Stimulated activated CD4-positive, alpha-beta T cell treated with anti-CD3 and anti-CD28 coated beads, Interleukin-4, amount 100 ng/mL, for 1 hour (primary cell): ENCODE measurements around the gene BRAF.
"Not testable (repeated sequence)": the region's sequence is repeated elsewhere in the genome, so short reads cannot be mapped to it uniquely, and the experiment has no call there.

Source experiments
- DNase-seq: peaks from one replicate; pipeline ENCODE4 v3.0.0-alpha.2; 2020

The BRAF gene

DNA sequence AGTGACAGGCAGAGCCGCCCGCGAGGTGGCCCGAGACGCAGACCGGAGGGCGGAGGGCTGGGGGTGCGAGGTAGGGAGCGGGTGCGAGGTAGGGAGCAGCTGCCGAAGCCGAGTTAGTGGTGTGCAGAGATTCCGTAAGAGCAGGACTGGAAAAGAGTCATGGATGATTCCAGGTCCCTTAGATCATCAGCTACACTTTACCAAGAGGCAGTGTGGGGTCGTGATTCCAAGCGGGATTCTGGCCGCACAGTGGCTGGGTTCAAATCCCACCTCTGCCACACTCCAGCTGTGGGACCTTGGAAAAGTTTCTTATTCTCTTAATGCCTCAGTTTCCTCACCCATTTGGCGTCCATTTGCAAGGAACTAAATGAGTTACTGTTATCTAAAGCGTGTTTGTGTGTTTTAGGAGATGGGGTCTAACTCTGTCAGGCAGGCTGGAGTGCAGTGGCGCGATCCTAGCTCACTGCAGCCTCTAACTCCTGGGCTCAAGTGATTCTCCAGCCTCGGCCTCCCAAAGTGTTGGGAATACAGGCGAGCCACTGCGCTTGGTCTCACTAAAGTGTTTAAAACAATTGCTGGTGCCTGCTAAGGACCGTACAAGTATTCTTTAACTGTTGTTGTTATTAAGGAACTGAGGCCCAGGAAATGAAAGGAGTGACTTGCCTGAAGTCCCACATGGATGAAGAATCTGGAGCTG is 227.1 kb downstream of the BRAF start:
- DNase-seq = no peak

DNA sequence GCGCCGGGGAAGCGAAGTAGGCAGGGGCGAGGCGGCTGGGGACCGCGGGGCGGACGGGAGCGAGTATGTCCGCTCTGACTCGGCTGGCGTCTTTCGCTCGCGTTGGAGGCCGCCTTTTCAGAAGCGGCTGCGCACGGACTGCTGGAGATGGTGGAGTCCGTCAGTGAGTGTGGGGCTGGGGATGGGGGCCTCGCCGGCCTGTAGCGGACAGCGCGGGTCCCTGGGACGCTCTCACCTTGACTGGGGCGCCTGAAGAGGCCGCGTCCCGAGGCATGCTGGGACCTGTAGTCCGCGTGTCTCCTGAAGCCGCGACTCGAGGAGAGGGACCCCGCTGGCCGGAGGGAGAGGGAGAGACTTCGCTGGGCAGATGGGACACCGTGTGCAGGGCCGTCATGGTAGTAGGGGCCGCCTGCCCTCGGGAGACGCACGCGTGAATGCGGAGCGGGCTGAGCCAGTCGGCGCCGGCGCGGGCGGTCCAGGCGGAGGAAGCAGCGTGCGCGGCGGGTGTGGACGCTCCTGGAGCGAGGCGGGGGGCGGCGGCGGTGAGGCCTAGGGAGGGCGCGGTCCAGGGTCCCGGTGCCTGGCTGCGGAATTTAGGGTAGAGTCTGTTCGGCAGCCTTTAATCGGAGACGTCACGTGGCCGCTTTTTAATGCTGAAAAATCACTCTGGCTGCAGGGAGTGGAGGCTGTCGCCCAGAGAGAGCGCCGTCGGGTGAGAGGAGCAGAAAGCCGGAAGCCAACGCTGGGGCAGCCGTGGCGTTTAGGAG is 227.9 kb downstream of the BRAF start, which contains the start of gene NDUFB2:
Gene NDUFB2, plus strand, starts transcription at position 29 of the 767 bp plus-strand sequence. Its CDS starts 37 bp downstream, at position 66.
- DNase-seq = peak; percentile 72

DNA sequence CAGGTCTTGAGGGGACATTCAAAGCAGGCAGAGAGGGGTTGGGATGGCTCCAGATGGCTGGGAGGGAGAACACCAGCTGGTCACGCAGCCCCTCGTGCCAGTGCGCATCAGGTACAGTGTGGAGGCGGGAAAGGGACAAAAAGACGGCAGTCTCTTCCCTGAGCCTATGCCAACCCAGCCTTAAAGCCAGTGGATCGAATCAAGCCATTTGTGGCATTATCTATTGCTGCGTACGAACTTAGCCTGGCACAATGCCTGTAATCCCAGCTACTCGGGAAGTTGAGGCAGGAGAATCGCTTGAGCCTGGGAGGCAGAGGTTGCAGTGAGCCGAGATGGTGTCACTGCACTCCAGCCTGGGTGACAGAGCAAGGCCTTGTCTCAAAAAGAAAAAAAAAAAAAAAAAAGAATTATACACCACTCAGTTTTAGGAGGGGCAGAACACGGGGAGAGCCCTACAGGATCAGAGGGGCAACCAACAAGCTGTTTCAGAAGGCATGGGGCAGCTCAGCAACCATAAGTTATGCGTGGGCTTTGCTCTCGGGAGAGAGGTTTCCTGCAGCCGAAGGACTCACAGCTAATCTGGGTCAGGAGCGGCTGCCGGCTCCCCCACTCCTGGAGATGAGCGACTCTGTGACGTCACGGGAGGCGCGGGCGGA is 228.6 kb downstream of the BRAF start:
- DNase-seq = peak; percentile 96

DNA sequence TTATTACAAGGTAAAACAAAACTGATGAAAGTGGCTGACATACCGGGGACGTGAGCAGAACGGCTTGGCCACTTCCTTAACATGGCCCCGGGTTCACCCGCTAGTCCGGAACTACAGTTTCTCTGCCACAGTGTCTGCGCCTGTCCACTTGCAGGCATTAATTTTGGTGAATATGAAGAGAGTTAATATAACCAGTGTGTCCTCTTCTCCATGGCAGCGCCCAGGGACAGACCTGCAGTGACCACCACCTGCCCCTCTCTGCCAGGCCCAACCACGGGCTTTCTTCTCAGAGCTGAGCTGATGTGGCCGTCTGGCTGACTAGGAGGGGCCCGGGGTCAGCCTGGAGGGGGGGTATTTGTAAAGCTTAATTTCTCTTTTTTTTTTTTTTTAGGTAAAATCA is 229.3 kb downstream of the BRAF start:
- no peak for DNase-seq

DNA sequence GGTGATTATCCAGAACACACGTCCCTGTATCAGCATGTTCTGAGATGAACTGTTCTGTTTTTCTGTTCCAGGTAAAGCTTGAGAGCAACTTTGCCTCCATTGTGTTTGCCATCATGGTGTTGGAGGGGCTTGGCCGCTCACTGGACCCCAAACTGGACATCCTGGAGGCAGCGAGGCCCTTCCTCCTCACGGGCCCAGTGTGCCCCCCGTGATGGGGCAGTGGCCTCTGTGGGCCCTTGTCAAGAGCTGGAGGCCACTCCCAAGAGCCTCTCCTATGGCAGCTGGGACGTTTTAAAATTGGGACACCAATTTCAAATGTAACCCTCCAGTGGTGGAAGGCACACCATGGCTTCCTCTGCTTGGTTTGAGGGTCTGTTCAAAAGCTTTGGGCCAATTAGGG is 230.1 kb downstream of the BRAF start:
- no peak for DNase-seq

DNA sequence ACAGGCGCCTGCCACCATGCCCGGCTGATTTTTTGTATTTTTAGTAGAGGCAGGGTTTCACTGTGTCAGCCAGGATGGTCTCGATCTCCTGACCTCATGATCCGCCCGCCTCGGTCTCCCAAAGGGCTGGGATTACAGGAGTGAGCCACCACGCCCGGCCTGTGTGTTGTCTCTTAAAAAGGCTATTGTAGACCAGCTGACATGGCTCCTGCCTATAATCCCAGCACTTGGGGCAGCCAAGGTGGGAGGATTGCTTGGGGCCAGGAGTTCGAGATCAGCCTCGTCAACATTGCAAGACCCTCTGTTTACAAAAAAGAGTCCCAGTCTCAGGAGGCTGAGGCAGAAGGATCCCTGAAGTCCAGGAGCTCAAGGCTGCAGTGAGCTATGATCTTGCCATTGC is 230.9 kb downstream of the BRAF start:
- DNase-seq = not testable (repeated sequence)

DNA sequence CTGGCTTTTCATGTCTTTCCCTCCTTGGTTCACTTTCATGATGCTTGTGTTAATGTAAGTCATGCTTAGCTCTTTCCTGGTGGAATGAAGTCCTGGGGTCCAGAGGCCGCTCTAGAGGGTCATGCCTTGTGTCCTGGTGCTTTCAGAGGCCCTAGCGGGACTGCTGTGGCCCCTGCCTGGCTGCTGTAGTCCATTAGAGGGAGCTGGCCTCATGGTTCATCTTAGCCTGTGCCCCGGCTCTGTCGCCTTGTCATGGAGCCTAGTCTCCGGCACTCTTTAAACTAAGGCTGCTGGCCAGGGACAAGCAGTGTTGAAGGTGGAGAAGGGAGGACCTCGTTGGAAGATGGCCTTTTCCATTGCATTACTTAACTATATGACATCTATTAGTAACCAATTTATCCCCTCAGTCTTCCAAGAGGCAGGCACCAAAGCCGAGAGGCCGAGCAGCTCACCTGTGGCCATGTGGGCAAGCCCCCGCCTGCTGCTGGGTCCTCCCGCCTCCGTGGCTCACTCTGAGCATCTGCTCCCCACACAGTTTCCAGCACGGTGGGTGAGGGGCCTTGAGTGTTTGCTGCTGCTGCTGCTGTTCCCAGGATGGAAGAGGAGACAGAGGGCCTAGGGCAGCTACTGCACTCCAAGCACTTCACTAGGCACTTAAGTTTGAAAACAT is 233.2 kb downstream of the BRAF start:
- DNase-seq = no peak

DNA sequence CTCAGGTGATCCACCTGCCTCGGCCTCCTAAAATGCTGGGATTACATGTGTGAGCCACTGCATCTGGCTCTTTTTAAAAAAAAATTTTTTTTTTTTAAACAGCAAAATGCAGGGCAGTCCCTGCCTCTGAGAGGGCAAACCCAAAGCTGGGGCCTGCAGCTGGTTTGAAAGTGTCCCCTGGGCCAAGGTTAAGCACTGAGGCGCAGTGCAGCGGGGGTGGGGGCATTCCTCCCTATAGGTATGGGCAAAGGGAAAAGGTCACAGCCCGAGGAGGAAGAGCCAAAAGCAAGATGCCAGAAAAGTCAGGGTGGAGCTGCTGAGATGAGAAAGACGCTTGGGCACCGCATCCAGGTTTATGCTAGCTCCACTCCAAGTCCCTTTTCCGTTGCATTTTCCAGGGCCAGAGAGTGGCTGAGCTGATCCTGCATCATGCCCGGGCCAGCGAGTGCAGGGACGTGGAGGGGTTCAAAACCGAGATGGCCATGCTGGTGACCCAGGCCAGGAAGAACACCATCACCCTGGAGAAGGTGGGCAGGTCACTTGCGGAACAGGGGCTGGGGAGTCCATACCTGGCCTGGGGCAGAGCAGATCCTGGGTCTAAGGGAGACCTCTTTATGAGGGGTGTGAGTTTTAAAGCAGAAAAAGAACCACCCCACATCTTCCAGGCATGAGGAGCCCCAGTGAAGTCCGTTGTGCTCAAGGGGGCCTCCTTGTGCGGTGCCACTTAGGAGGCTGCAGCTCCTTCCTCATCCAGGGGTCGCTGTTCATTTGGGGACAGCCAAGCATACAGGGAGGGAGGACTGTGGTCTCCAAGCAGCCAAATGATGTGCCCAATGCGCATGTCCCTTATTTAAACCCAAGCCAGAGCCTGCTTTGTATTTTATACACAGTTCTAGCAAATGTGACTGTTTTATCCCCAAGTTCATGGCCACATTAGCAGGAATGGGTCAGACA is 235.3 kb downstream of the BRAF start:
- DNase-seq = no peak

DNA sequence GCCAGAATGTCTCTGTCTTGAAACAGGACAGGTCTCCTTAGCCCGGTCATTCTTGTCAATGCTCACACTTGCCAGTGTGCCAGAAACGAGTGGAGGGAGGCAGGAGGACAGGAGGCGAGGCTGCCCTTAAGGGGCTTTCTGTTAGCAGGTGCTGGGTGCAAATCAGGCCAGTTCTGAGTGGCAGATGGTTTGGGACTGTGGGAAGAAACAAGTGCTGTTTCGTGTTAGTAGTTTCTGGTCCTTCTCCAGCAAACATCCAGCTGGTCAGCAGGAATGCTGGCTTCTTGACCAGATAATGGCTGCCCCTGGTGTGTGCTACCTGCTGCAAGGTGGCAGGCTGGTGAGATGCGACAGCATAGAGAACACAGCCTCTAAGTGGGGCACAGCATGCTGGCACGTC is 236.4 kb downstream of the BRAF start:
- DNase-seq = no peak

DNA sequence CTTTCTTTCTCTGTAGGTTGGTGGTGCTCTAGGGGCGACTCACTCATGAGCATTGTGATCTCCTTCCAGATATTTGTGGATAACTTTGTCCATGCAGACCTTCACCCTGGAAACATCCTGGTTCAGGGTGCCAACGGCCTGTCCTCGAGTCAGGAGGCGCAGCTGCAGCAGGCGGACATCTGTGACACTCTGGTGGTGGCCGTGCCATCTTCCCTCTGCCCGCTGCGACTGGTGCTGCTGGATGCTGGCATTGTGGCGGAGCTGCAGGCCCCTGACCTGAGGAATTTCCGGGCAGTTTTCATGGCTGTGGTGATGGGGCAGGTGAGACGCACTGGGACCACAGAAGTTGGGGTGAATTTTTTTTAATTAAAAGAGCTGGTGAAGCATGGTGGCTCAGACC is 237.8 kb downstream of the BRAF start:
- no peak for DNase-seq

DNA sequence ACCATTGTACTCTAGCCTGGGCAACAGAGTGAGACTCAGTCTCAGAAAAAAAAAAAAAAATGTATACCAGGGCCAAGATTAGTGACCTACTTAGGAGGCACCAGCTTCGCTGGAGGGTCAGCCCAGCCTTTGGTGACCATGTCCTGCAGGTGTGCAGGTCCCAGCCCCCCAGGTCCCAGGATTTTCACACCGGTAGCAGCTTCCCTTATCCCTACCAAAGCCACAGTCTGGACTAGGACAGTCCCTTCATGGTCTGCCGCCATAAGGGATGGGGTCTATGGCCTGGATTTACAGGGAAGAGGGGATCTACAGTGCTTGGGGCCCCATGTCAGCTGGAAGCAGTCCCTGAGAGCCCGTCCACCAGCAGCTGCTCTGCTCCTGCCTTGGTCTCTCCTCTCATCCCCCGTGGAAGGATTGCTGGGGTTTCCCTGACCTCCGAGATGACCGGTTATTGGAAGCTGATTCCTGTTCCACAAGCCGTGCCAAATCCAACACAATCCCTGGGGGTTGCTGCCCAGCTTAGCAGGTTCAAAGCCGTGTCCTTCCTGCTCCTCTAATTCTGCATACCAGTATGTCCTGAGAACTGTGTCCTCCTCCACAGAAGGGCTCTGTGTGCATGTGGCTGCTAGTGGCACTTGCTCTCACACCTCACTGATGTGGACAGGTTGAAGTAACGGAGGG is 239.2 kb downstream of the BRAF start:
- no peak for DNase-seq

DNA sequence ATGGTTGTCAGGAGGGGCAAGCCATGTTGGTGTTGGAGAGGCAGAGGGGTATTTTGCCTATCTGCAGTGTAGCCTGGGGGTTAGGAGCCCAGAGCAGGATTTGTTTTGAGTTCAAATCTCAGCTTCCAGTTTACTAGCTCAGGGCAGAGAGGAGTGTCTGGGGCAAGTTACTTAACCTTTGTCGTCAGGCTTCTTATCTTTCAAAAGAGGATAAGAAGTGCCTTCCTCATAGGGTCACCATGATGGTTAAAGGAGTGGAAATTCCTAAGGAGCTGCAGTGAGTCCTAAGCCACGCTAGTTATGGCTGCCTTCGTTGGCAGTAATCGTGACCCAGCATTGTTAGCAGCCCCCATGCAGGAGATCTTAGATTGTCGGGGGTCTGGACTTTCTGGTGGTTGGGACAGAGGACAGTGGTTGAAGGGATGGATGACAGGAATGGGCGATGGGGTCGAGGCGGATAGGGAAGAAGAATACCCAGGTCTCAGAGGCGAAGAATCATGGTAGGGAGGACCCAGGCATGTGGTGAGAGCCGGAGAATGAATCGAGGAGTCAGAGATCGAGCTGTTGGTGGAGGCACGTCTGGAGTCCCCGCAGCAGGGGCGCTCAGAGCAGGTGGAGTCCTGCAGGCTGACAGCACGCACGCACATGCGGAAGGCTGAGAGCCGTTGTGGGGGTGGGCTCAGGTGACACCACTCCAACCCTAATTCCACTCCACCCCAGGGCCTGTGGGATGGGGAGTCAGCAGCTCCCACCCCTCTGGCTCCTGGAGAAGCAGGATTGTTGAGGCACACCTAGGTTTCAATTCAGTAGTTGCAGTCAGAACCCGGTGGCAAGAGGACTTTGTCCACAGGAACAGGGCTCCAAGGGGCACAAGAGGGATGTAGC is 240.4 kb downstream of the BRAF start:
- no peak for DNase-seq

DNA sequence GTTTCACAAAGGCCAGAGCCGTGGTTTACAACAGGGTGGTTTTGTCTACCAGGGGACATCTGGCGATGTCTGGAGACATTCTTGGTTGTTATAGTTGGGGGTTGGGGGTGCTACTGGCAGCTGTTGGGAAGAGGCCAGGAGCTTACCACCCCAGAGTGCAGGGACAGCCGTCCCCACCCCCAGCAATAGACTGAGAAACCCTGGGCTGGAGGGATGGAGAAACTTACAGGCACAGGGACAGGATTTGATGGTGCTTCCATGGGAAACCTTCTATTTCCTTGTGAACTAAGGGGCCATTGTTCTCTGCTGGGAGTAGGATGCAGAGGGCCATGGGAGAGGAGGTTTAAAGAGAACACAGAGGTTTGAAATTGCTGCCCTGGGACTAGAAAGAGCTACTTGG is 241.1 kb downstream of the BRAF start:
- DNase-seq = no peak

DNA sequence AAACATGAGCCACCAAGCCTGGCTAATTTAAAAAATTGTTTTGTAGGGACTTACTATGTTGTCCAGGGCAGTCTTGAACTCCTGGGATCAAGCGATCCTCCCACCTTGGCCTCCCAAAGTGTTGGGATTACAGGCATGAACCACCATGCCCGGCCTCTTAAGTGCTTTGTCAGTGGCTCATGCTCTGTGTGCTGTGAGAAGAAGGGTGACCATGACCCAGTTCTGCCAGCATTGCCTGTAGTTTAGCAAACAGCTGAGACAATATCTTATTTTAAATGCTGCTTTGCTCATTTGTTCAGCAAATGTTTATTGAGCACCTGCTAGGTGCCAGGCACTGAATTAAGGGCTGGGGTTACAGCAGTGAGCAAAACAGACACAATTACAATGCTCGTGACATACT is 243.0 kb downstream of the BRAF start:
- no peak for DNase-seq

DNA sequence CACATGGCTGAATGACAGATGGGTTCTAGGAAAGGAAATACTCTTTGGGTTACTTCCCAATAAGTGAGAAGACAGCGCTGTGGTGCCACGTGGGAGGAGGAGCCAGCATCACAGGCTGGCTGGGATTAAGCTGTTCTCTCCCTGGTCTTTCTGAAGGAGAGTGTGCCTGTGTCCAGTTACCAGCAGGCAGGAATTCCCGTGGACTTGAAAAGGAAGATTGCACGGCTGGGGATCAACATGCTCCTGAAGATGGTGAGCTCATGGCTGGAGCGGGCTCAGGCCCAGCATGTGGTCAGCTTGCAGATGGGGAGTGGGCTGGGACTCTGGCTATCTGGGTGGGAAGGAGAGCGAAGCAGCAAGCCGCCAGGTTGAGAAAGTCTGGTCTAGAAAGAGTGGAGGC is 243.8 kb downstream of the BRAF start:
- DNase-seq = no peak

DNA sequence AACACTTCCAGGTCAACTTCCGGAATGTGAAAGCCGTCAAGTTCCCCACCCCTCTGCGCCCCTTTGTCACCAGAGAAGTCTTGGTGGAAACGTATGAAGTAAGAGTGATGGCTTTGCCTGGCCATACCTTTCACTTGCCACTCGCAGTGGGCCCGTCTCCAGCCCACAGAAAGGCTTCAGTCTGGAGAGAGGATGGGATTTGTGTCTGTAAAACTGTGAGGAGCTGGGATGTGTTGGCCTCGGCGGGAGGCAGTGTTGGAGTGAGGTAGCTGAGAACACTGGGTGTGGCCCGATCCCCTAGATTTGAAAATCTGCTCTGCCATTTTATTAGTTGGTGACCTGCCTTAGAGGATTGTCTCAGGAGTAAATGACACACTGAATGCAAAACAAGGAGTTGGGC is 245.5 kb downstream of the BRAF start:
- DNase-seq = no peak

DNA sequence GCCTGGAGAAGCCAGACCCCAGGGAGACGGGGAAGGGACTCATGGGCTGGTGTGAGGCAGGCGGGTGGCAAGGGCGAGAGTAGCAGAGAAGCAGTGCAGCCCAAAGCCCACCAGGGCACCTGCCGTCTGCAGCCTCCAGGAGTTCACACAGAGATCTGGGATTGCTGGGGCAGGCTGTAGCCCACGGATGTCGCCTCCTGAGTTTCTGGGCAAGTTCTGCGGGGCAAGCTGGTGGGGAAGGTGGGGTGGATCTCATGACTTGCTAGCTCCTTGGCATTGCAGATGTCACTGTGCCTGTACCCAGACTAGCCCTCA is 246.0 kb downstream of the BRAF start:
- no peak for DNase-seq

DNA sequence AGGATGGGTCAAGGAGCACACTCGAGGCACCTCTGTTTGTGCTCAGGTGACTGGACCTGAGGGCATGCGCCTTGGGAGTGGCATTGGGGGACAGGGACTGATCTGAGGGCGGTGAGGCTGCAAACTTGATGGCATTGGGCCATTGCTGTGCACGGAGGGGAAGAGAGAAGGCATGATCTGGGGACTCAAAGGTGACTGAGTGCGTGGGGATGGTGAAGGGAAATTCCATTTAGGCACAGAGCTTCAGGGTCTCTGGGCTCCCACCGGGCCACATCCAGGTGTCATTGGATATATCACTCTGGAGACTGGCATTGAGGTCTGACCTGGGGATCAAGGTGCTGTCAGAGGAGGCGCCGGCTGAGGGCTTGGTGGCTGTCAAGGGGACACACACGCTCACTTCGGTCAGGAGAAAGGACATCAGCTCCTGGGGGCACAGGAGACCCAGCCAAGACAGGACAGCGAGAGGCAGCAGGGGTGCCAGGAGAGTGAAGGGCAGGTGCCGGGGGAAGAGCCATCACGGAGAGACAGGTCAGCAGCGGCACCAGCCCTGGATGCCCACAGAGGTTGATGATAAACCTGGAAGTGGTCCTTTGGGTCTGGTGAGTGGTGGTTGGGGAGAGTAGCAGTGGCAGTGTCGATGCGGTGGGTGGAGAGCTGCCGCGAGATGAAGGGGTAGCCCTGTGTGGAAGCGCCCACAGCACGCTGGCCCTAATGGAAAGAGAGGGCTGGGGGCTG is 246.5 kb downstream of the BRAF start:
- no peak for DNase-seq

DNA sequence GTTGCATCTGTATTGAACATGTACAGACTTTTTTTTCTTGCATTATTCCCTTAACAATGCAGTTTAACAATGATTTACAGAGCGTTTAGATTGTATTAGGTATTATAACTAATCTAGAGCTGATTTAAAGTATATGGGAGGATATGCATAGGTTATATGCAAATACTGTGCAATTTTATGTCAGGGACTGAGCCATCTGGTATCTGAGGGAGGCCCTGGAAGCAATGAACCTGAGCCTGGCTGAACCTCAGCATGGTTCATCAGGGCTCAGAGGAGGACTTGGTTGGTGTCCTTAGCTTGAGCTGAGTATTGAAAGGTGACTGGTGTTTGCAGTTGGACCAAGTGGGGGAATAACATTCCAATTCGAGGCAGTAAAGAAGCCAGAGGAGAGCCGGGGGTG is 247.2 kb downstream of the BRAF start:
- DNase-seq = no peak

DNA sequence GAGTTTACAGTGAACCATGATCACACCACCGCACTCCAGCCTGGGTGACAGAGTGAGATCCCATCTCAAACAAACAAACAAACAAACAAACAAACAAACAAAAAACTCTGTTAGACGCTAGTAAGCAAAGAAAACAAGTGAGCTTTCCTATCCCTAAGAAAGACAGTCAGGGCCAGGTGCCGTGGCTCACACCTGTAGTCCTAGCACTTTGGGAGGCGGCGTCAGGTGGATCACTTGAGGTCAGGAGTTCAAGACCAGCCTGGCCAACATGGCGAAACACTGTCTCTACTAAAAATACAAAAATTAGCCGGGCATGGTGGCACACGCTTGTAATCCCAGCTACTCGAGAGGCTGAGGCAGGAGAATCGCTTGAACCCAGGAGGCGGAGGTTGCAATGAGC is 247.8 kb downstream of the BRAF start:
- not testable (repeated sequence) for DNase-seq
